Epithelial cell of proximal tubule (primary cell): ENCODE data around the gene GTF2F2. TPM values are rescaled to one million over a fixed set of nuclear protein-coding genes. Genes with fewer than 3 reads are reported as not detected.

ENCODE experiments used
- DNase-seq: peaks from one replicate; pipeline ENCODE4 v3.0.0-alpha.2; 2011; ENCODE audit warnings: low read depth
- H3K4me3 ChIP-seq: 2 replicates; pipeline ENCODE4 v1.5.1; 2011; ENCODE audit warnings: low read depth, mild to moderate bottlenecking, low read length
- total RNA-seq: library from RNA; depleted of rRNA; stranded (reverse); fragments of >200 nt; gene quantifications from 2 replicates; pipeline ENCODE4 v1.2.3, GENCODE V29; 2015
- TF ChIP-seq, protein P1 (sequence below): conservative IDR thresholded peaks from 2 replicates; pipeline ENCODE4 v1.5.1; 2012; ENCODE audit warnings: low read depth, mild to moderate bottlenecking, low read length

Gene GTF2F2
- total RNA-seq, 1 donor from 2014 or later: 47.9 TPM

GRCh38 chr13:45105895-45106294 lies 14.4 kb upstream of the GTF2F2 start:
- H3K4me3 ChIP-seq: no peak overlapping the region
- TF ChIP-seq, protein P1, sequence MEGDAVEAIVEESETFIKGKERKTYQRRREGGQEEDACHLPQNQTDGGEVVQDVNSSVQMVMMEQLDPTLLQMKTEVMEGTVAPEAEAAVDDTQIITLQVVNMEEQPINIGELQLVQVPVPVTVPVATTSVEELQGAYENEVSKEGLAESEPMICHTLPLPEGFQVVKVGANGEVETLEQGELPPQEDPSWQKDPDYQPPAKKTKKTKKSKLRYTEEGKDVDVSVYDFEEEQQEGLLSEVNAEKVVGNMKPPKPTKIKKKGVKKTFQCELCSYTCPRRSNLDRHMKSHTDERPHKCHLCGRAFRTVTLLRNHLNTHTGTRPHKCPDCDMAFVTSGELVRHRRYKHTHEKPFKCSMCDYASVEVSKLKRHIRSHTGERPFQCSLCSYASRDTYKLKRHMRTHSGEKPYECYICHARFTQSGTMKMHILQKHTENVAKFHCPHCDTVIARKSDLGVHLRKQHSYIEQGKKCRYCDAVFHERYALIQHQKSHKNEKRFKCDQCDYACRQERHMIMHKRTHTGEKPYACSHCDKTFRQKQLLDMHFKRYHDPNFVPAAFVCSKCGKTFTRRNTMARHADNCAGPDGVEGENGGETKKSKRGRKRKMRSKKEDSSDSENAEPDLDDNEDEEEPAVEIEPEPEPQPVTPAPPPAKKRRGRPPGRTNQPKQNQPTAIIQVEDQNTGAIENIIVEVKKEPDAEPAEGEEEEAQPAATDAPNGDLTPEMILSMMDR: no peak
- DNase-seq: no peak

DNA sequence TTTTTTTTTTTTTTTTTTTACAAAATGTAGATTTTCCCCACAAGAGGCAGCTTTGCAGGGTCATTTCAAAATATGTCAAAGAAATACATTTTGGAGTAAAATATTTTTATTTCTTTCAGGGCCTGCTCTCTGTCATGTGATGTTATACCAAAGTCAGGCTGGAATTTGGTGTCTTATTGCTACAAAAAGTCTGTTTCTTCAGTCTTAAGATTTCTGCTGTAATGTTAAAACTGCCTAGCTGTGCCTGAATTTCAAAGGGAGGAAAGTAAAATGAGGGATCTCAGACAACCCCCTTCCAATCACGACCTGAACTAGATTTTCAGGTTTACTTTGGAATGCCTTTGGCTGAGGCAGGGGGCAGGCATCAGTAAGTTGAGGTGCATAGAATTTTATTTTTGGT lies 12.8 kb upstream of the GTF2F2 start:
- TF ChIP-seq, protein P1: no peak
- no peak for DNase-seq

GRCh38 chr13:45108716-45109101 lies 11.6 kb upstream of the GTF2F2 start:
- peak overlapping the region; percentile 28 for H3K4me3 ChIP-seq
- TF ChIP-seq, protein P1: no peak
- DNase-seq: no peak

More for the DNA sequence above, 12.8 kb upstream of the GTF2F2 start:
- no peak overlapping the region for H3K4me3 ChIP-seq

- TF ChIP-seq, protein P1: no peak
- DNase-seq: peak; percentile 82
- peak overlapping the region; percentile 28 for H3K4me3 ChIP-seq
Observed at GRCh38 chr13:45109102-45109720, 11.1 kb upstream of the GTF2F2 start.

DNA sequence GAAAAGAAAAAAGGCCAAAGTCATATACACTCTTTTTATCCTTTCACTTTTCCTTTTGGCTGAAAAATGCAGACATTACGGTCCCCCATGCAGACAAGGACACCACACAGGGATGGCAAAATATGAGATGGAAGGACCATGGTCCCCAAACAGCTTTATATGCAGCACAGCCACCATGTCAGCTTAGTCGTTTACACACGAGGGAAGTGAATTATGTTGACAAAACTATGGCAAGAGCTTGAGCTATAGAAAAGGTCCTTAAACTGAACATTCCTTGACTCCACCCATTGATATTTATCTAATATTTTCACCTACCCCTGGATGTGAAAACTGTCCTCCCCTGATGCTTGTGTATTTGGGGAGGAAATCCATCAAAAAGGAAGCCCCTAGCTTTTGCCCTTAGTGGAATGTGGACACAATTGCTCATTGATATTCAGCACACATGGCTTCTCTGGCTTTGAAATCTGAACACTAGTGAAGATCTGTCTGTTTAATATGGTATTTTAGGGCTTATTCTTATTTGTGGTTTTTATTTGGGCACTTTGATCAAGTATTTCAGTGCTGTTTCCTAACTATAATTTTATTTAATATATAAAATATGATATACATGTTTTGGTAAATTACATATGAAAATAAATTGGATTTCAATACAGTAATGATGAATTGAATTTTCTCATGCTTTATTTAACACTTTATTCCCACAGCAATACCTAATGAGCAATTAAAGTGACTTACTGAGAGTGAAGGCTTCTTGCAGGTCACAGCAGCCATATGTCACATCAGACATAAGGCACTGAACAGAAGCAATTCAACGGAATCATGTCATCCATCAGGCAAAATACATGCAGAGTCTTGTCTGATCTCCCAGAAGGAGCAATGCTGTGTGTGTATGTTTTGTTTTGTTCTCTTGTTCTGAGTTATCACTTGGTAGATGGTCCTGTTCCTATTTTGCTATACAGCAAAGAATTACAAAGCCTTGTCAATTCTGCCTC lies 6.8 kb upstream of the GTF2F2 start:
- DNase-seq: no peak
- no peak overlapping the region for H3K4me3 ChIP-seq
- TF ChIP-seq, protein P1: no peak

GRCh38 chr13:45119469-45119990 lies 780 bp upstream of the GTF2F2 start:
- TF ChIP-seq, protein P1: no peak
- no peak for DNase-seq
- peak overlapping the region; percentile 68 for H3K4me3 ChIP-seq
